GM19193 (cell line): ENCODE results near the gene LYZL6.

Experiments
- POLR2A ChIP-seq: IDR thresholded peaks from 4 replicates; pipeline ENCODE4 v1.6.1; 2011; ENCODE audit not compliant: insufficient read depth, insufficient read length; ENCODE audit errors: extremely low read depth

Gene LYZL6

DNA sequence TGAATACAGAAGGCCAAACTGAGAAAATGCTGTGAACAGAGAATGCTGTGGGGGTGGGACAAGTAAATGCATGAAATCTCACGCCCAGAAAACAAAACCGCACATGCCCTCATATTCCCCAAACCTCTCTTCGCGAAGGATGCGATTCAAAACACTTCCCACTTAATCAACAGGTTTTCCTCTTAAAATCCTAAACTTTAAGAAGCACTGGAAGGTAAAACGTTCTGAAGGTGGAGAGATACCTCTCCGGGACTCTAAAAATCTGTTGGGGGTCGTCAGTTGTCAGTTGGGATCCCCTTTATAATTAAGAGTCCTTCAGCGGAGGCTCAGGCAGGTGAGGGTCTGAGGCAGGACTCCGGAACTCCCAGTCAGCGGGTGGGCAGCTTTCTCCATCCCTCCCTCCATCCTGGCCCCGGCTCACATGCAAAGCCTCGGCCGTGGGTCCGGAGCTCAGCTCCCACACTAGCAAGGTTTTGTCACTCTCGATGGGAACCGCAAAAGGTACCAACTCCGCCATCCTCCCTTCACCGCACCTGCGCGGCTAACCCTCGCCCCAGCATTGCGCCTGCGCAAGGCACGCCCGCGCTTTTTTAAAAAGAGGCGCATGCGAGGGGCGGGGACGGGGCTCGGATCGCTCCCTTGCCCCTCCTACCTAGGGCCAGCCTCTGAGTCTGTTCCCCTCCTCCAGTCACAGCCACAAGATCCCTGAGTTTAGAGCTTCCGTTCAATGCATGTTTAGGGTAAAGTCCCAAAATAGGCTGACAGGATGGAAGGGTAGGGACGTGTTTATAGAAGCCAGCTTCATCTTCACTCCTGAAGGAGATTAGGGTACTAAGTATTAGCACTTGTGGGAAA is 13.1 kb downstream of the LYZL6 start, which contains the start of gene RDM1:
Gene RDM1, minus strand, starts transcription at position 563 of the 855 bp plus-strand sequence. Its CDS starts 46 bp downstream, at position 517.
- peak; percentile 71 for TF ChIP-seq POLR2A

DNA sequence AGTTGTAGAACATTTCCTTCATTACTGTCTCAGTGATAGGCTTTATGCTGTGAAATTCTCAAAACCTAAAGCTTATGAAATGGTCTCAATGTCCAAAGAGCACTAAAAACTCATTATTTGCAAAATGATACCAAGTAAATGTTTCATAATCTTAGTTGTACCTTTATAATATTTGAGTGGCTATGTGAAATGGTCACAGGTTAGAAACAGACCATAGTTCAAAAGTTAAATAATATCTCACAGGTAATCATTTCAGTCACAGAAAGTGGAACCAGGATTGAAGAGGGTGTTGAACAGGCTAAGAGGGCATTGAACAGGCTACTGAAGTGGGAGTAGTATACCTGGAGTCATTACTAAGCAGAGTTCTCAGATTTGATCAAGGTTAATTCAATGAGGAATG is 15.8 kb downstream of the LYZL6 start:
- TF ChIP-seq POLR2A, result no peak

DNA sequence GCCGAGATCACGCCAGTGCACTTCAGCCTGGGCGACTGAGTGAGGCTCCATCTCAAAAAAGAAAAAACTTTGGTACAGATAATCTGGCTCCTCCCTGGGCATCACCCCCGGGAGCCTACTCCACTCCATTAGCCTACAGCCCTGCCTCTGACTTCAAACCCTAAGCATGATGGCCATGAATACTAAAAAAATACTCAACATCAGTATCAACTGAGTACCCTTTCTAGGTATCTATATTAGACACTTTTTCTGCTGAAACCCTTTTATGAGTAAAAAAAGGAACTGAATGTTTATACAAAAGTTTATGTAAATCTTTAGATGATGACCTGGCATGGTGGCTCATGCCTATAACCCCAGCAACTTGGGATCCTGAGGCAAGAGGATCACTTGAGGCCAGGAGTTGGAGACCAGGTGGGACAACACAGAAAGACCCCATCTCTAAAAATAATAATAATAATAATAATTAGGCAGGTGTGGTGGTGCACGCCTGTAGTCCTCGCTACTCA is 19.9 kb downstream of the LYZL6 start:
- no peak for TF ChIP-seq POLR2A

DNA sequence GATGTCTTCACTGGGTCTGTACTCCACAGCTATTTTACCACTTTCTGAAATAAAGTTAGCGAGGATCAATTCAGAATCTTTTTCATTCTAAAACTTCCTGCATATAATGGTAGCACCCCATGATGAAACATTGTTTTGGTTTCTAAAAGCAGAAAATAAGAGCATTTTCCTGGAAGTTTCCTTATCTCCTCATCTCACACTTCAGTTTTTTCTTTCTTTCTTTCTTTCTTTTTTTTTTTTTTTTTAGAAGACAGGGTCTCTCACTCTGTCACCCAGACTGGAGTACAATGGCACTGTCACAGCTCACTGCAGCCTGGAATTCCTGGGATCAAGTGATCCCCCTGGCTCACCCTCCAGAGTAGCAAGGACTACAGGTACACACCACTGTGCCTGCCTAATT is 23.3 kb downstream of the LYZL6 start:
- TF ChIP-seq POLR2A, result no peak

DNA sequence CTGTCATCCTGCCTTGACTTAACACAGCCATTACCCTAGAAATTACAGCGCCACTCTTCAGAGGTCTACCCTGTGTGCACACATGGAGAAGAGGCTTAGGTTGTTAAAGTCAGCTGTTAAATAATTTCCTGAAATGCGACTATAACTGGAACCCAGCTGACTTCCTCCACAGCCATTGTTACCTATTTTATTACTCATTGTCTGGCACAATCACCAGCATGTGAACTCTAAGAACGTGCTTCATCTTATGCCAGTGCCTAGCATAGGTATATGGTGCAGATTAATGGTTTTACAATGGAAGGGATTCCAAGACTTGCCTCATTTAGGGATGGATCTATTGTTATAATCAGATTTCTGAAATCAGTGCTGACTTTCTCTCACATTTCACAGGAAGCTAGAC is 24.8 kb downstream of the LYZL6 start:
- TF ChIP-seq POLR2A, result no peak

DNA sequence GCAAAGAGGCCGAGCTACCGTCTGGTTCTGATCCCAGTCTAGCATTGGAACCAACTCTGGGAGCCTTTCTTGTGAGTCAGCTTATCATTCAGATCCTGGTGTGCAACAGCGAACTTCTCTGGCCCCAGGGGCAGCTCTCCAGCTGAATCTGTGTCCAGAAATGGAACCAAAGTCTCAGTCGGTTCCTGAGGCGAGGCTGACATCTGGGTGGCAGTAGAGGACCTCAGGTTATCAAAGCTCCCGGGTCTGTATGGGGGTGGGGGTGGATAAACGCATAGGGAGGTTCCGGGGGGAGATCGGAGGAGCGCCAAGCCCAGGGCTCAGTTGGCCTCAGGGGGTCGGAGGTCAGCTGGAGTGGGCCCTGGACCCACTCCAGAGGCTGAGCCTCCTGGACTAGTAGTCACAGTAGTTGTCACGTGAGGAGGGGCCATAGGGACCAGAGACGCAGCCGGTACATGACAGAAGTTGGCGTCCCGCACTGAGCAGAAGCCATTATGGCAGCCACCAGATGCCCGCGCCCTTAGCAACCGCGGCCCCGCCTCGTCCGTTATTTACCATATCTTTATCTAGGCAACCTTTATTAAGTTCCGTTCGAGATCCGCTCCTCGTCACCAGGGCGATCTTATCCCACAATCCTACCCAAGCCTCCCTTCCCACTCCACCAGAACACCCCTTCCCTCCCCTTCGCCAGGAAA is 25.8 kb downstream of the LYZL6 start:
- no peak for TF ChIP-seq POLR2A

DNA sequence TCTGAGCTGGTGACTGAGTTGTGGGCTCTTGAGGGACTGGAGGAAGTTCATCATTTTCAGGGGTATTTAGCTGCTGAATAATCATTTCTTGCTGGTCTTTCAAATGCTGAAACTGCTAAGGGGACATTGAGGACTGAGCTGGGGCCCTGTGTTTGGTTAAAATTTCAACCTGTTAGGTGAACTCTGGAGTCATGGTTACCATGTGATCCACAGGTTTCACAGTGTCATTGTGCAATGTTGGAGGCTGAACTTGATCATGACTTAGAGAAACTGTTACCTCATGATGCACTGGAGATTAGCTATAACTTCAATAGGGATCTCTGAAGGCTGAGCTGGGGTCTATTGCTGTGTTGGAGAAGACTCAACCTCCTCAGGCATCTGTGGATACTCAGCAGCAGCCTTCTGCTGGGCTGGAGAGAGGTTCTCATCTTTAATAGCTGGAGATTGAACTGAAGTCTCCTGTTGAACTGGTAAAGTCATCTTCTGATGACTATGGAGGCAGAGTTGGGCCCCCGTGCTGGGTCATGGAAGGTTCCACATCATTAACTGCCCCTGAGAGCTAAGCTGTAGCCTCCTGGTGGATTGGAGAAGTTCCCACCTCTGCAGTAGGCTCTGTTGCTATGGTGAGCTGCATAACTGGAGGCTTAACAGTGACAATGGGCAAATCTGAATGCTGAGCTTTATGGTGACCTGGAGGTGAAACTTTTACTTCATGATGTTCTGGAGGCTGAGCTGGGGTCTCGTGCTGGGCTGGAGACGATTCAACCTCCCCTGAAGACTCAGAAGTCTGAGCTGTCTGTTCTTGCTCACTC is 28.2 kb downstream of the LYZL6 start:
- TF ChIP-seq POLR2A, result no peak

DNA sequence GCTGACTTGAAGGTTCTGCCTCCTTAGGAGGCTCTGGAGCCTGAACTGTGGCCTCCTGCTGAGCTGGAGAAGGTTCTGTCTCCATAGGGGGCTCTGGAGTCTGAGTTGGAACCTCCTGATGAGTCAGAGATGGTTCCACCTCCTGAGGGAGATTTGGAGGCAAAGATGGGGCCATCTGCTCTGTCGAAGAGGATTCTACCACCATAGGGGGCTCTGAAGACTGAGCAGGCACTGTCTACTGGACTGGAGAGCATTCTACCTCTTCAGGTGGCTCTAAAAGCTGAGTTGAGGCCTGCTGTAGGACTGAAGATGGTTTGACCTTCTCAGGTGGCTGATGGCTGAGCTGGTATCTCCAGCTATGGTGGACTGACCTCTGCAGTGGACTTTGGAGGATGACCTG is 29.2 kb downstream of the LYZL6 start:
- no peak for TF ChIP-seq POLR2A

DNA sequence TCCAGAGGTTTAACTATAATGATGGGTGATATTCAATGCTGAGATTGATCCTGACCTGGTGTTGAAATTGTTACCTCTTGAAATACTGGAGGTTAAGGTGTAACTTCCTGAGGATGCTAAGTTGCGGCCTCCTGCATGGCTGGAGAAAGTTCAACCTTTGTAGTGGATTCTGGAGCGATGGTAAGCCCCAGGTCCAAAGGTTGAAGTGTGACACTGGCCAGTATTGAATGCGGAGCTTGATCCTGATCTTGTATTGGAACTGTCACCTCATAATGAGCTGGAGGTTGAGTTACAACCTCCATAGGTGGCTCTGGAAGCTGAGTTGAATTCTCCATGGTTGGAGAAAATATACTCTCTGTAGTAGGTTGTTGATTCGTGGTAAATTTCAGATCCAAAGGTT is 29.9 kb downstream of the LYZL6 start:
- no peak for TF ChIP-seq POLR2A

DNA sequence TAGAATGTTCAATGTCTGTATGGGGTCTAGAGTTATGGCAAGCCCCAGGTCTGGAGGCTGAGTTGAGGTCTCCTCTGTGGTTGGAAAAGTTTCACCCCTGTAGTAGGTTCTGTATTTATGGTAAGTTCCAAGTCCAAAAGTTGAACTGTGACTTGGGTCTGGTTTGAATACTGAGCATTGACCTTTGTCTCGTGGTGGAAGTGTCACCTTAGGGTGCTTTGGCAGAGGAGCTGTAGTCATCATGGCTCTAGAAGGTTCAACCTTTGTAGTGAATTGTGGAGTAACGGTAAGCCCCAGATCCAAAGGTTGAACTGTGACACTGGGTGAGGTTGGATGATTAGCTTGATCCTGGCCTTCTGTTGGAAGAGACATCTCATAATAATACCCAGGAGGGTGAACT is 30.6 kb downstream of the LYZL6 start:
- TF ChIP-seq POLR2A, result no peak

DNA sequence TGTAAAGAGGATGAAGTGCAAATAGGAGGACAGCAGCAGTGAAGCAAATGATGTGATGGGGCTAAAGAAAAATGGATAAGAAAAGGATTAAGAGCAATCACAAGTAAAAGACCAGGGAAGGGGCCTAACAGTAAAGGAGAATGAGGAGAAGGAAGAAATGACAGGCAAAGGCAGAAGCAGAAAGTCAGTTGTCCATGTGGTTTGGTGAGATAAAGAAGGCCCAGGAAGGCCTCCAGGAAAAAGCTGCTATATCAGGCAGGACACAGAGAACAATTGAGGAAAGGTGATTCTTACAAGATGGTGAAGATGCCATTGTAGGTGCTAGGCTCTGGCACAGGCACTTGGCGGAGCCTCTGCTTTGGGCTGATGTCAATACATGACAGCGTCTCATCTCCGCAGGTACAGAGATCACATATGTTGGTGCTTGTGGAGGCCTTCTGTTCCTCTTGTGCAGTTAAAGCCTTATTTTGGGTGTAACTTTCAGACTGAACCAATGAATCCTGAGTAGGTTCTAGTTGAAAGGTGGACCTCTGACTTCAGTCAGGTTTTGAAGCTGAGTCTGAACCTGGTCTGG is 31.1 kb downstream of the LYZL6 start:
- no peak for TF ChIP-seq POLR2A

DNA sequence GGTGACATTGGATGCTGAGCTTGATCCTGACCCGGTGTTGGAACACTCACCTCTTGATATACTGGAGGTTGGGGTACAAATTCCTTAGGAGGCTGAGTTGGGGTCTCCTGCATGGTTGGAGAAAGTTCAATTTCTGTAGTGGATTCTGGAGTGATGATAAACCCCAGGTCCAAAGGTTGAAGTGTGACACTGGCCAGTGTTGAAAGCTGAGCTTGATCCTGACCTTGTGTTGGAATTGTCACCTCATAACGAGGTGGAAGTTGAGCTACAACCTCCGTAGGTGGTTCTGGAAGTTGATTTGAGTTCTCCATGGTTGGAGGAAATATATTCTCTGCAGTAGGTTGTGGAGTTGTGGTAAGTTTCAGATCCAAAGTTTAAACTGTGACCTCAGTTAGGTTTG is 34.1 kb downstream of the LYZL6 start:
- no peak for TF ChIP-seq POLR2A

DNA sequence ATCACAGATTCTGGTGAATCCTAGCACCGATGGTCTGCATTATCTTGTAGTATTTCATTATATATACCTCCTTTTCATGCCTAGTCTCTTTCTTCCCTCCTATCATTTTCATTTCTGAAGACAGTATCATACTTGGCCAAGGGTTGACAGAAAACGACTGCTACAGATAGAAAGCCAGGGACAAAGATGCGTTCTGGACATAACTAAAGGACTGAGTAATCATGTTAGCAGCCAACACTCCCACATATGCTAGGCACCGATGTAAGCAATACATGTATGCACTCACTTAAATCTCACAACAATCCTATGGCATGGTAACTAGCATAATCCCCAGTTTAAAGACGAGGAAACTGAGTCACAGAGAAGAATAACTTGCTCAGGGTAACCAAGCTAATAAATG is 35.8 kb downstream of the LYZL6 start:
- TF ChIP-seq POLR2A, result no peak

DNA sequence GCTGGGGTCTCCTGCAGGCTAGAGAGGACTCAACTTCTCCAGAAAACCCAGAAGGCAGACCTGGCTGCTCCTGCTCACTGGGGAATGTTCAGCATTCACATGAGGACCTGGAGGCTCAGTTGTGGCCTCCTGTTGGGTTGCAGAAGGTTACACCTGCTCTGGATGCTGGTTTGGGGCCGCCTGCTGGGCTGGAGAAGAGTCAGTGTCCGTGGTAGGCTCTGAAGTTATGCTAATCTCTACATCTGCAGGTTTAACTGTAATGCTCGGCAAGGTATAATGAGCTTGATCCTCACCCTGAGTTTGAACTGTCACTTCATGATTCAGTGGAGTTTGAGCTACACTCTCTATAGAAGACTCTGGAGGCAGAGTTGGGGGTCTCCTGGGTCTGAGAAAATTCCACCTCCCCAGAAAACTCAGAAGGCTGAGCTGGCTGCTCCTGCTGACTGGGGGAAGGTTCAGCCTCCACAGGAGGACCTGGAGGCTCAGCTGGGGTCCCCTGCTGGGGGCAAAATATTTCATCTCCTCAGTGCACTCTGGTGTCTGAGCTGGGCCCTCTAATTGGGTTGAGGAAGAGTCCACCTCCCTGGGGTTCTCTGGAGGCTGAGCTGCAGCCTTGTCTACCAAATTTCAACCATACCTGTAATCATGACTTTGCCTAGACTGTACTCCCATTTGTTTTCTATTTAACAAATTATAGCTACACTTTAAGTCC is 36.4 kb downstream of the LYZL6 start:
- TF ChIP-seq POLR2A, result no peak
